H1 (cell line): ENCODE measurements around the gene ACAP2. TPM values are rescaled to one million over a fixed set of nuclear protein-coding genes. Genes with fewer than 3 reads are reported as not detected.

Source experiments
- CTCF ChIA-PET: fragments of 300-600 bp; sonication (Branson Sonifier 250); formaldehyde crosslinking; loops from one replicate; lab custom pipeline; 2021; ENCODE audit not compliant: partially characterized antibody; lab: Charles Lee
- POLR2A ChIA-PET: fragments of 300-600 bp; sonication (Branson Sonifier 250); formaldehyde crosslinking; loops from one replicate; lab custom pipeline; 2021; ENCODE audit warnings: inconsistent platforms; ENCODE audit not compliant: partially characterized antibody; lab: Charles Lee
- DNase-seq, 2 experiments: peaks; one replicate each; pipeline versions ENCODE4 v3.0.0 to v3.0.0-alpha.2; 2010 to 2022; ENCODE audit warnings: low spot score in 2 of 2, low read depth in 1 of 2, mixed read lengths in 1 of 2
- FAIRE-seq: peaks from 2 replicates; lab custom pipeline; 2011; peaks lifted over from hg19 to GRCh38; lab: Jason Lieb, UNC
- H2AFZ ChIP-seq: 2 replicates; pipeline ENCODE4 v1.8.1; 2012; ENCODE audit warnings: low read length, inconsistent platforms
- H2AK5ac ChIP-seq: 2 replicates; pipeline ENCODE4 v1.6.1; 2013; ENCODE audit warnings: low read depth, low read length
- H2BK120ac ChIP-seq: replicated peaks from 2 replicates; pipeline ENCODE3; 2013; ENCODE audit warnings: low read depth, low read length, inconsistent platforms
- H2BK12ac ChIP-seq: 2 replicates; pipeline ENCODE4 v1.6.1; 2013; ENCODE audit warnings: low read depth, low read length
- H2BK15ac ChIP-seq: 2 replicates; pipeline ENCODE4 v1.6.1; 2013; ENCODE audit warnings: low read length
- H2BK20ac ChIP-seq: 2 replicates; pipeline ENCODE4 v1.6.1; 2013; ENCODE audit warnings: low read length
- H2BK5ac ChIP-seq: 2 replicates; pipeline ENCODE4 v1.6.1; 2013; ENCODE audit warnings: low read depth, low read length
- H3K14ac ChIP-seq: 2 replicates; pipeline ENCODE4 v1.6.1; 2013; ENCODE audit warnings: inconsistent platforms; ENCODE audit not compliant: insufficient read length
- H3K18ac ChIP-seq: 2 replicates; pipeline ENCODE4 v1.6.1; 2013; ENCODE audit warnings: low read length; ENCODE audit errors: extremely low read depth
- H3K23ac ChIP-seq: 2 replicates; pipeline ENCODE4 v1.6.1; 2013; ENCODE audit warnings: inconsistent platforms; ENCODE audit not compliant: insufficient read length
- H3K23me2 ChIP-seq: 2 replicates; pipeline ENCODE4 v1.6.1; 2013; ENCODE audit warnings: low read depth, low read length
- H3K27ac ChIP-seq: 2 replicates; pipeline ENCODE4 v1.6.1; 2011; ENCODE audit warnings: low read depth, low read length, inconsistent platforms
- H3K27me3 ChIP-seq, 4 experiments: replicated peaks in 1 of 4; 1 replicate in 1 of 4; 2 replicates in 3 of 4; pipeline versions ENCODE4 v1.6.1 to v1.8.1; 2011 to 2013; ENCODE audit warnings: low read length in 3 of 4, mild to moderate bottlenecking in 3 of 4, inconsistent platforms in 2 of 4, mixed read lengths in 2 of 4, moderate library complexity in 1 of 4; ENCODE audit not compliant: control insufficient read depth in 3 of 4, insufficient read depth in 3 of 4; ENCODE audit errors: extremely low read depth in 1 of 4
- H3K36me3 ChIP-seq, 4 experiments: 2 replicates each; pipeline versions ENCODE4 v1.6.1 to v1.8.1; 2011 to 2013; ENCODE audit warnings: mild to moderate bottlenecking in 4 of 4, low read length in 3 of 4, moderate library complexity in 2 of 4, control low read depth in 1 of 4, inconsistent platforms in 1 of 4; ENCODE audit not compliant: insufficient read depth in 4 of 4, control insufficient read depth in 2 of 4
- H3K4ac ChIP-seq: replicated peaks from 2 replicates; pipeline ENCODE3; 2013; ENCODE audit warnings: low read length, low read depth, mixed read lengths, inconsistent platforms; ENCODE audit not compliant: insufficient read length
- H3K4me1 ChIP-seq, 4 experiments: replicated peaks in 1 of 4; 1 replicate in 1 of 4; 2 replicates in 3 of 4; pipeline versions ENCODE4 v1.6.1 to v1.8.1; 2011 to 2013; ENCODE audit warnings: low read length in 3 of 4, inconsistent platforms in 2 of 4, mixed read lengths in 1 of 4; ENCODE audit not compliant: insufficient read depth in 4 of 4, control insufficient read depth in 3 of 4
- H3K4me2 ChIP-seq, 2 experiments: 2 replicates each; pipeline versions ENCODE4 v1.6.1 to v1.8.1; 2011 to 2013; ENCODE audit warnings: low read depth in 2 of 2, low read length in 2 of 2, control low read depth in 1 of 2, inconsistent platforms in 1 of 2, mild to moderate bottlenecking in 1 of 2; ENCODE audit not compliant: insufficient read depth in 1 of 2
- H3K4me3 ChIP-seq, 4 experiments: fragments of 200-600, 300-600 bp in 1 of 4; sonication (generic), shearing (Covaris generic), sonication (Bioruptor Twin) in 1 of 4; 2 replicates each; pipeline versions ENCODE4 v1.5.1 to v1.8.1; 2011 to 2016; ENCODE audit warnings: low read length in 4 of 4, low read depth in 3 of 4, control low read depth in 2 of 4, inconsistent platforms in 2 of 4, mild to moderate bottlenecking in 2 of 4, mixed read lengths in 1 of 4, moderate library complexity in 1 of 4; ENCODE audit not compliant: insufficient read depth in 2 of 4; ENCODE audit errors: extremely low read depth in 1 of 4
- H3K56ac ChIP-seq: replicated peaks from 2 replicates; pipeline ENCODE3; 2013; ENCODE audit warnings: low read depth, mild to moderate bottlenecking, mixed read lengths, low read length, inconsistent platforms; ENCODE audit not compliant: insufficient read length
- H3K79me1 ChIP-seq: 2 replicates; pipeline ENCODE4 v1.6.1; 2013; ENCODE audit warnings: low read depth, low read length, control low read depth
- H3K79me2 ChIP-seq, 2 experiments: 2 replicates each; pipeline versions ENCODE4 v1.6.1 to v1.8.1; 2012 to 2013; ENCODE audit warnings: low read length in 2 of 2, mild to moderate bottlenecking in 2 of 2, inconsistent platforms in 1 of 2; ENCODE audit not compliant: insufficient read depth in 2 of 2, control insufficient read depth in 1 of 2
- H3K9ac ChIP-seq, 4 experiments: replicated peaks in 1 of 4; 1 replicate in 1 of 4; 2 replicates in 3 of 4; pipeline versions ENCODE4 v1.6.1 to v1.8.1; 2011 to 2013; ENCODE audit warnings: low read depth in 3 of 4, low read length in 3 of 4, control low read depth in 2 of 4, mild to moderate bottlenecking in 2 of 4, moderate library complexity in 2 of 4, inconsistent platforms in 1 of 4; ENCODE audit errors: extremely low read depth in 1 of 4
- H3K9me3 ChIP-seq, 2 experiments: 2 replicates each; pipeline versions ENCODE4 v1.6.1 to v1.8.1; 2012 to 2013; ENCODE audit warnings: mild to moderate bottlenecking in 2 of 2, moderate library complexity in 2 of 2, control low read depth in 1 of 2, inconsistent platforms in 1 of 2, low read depth in 1 of 2, low read length in 1 of 2, mixed read lengths in 1 of 2; ENCODE audit not compliant: insufficient read depth in 2 of 2
- H4K20me1 ChIP-seq, 2 experiments: replicated peaks in 1 of 2; 2 replicates each; pipeline versions ENCODE3 to v1.8.1; 2011 to 2013; ENCODE audit warnings: inconsistent platforms in 2 of 2, low read length in 2 of 2, mild to moderate bottlenecking in 1 of 2; ENCODE audit not compliant: insufficient read depth in 2 of 2, control insufficient read depth in 1 of 2
- H4K5ac ChIP-seq: 2 replicates; pipeline ENCODE4 v1.6.1; 2013; ENCODE audit warnings: low read length, low read depth, mixed read lengths, inconsistent platforms; ENCODE audit not compliant: insufficient read length
- H4K8ac ChIP-seq: 2 replicates; pipeline ENCODE4 v1.8.0; 2013; ENCODE audit warnings: mild to moderate bottlenecking, moderate library complexity, low read length, inconsistent platforms; ENCODE audit not compliant: insufficient read depth; ENCODE audit errors: extremely low read depth
- H4K91ac ChIP-seq: replicated peaks from 2 replicates; pipeline ENCODE3; 2013; ENCODE audit warnings: low read length, mixed read lengths, inconsistent platforms; ENCODE audit not compliant: insufficient read length
- CHD1 ChIP-seq: IDR thresholded peaks from 2 replicates; pipeline ENCODE4 v1.6.1; 2012; ENCODE audit warnings: low read depth, low read length, improper control_type of control experiment
- CTBP2 ChIP-seq: IDR thresholded peaks from 2 replicates; pipeline ENCODE4 v1.7.0; 2011; ENCODE audit warnings: borderline replicate concordance, mild to moderate bottlenecking, moderate library complexity, mixed read lengths, low read length; ENCODE audit not compliant: insufficient read depth, insufficient read length
- CTCF ChIP-seq, 3 experiments: IDR thresholded peaks; 1 replicate in 2 of 3; 2 replicates in 1 of 3; pipeline versions ENCODE4 v1.5.1 to v1.6.1; 2011; ENCODE audit warnings: low read length in 3 of 3, mild to moderate bottlenecking in 3 of 3, inconsistent platforms in 2 of 3, low read depth in 1 of 3, moderate library complexity in 1 of 3; ENCODE audit not compliant: insufficient read depth in 1 of 3; ENCODE audit errors: control extremely low read depth in 1 of 3
- GABPA ChIP-seq: IDR thresholded peaks from 2 replicates; pipeline ENCODE4 v1.6.1; 2011; ENCODE audit warnings: mild to moderate bottlenecking, low read length, moderate library complexity, borderline replicate concordance; ENCODE audit not compliant: insufficient read depth
- KDM1A ChIP-seq: fragments of 200-600, 300-600 bp; sonication (generic); IDR thresholded peaks from 2 replicates; pipeline ENCODE4 v1.7.1; 2016; ENCODE audit warnings: mild to moderate bottlenecking, low read length, borderline replicate concordance
- KDM4A ChIP-seq: IDR thresholded peaks from one replicate; pipeline ENCODE4 v1.7.1; 2012; ENCODE audit warnings: low read depth, mild to moderate bottlenecking, moderate library complexity, low read length, inconsistent platforms; ENCODE audit not compliant: severe bottlenecking
- MAFK ChIP-seq: IDR thresholded peaks from 2 replicates; pipeline ENCODE4 v1.6.1; 2012; ENCODE audit warnings: low read depth, mild to moderate bottlenecking, improper control_type of control experiment, low read length
- NRF1 ChIP-seq: IDR thresholded peaks from 2 replicates; pipeline ENCODE4 v1.6.1; 2011; ENCODE audit warnings: mild to moderate bottlenecking, low read depth, low read length, improper control_type of control experiment
- PHF8 ChIP-seq: fragments of 200-600 bp; sonication (generic); conservative IDR thresholded peaks from 2 replicates; pipeline ENCODE4 v1.7.1; 2012; ENCODE audit warnings: low read depth, mild to moderate bottlenecking, inconsistent platforms, low read length, moderate library complexity
- POLR2AphosphoS5 ChIP-seq: IDR thresholded peaks from 2 replicates; pipeline ENCODE4 v1.6.1; 2011; ENCODE audit warnings: low read depth, low read length
- SIX5 ChIP-seq: IDR thresholded peaks from 2 replicates; pipeline ENCODE4 v1.6.1; 2011; ENCODE audit warnings: mild to moderate bottlenecking, low read depth, low read length
- WGBS, 2 experiments: shearing (Covaris generic) in 1 of 2; methylation state at CpG; one replicate each; pipeline versions ENCODE4 v1.1.6 to v1.1.7; 2013 to 2015; ENCODE audit warnings: low lambda C conversion rate in 2 of 2, mixed read lengths in 2 of 2, inconsistent platforms in 1 of 2, low coverage in 1 of 2, missing lambda C conversion rate in 1 of 2; ENCODE audit not compliant: insufficient replicate concordance in 2 of 2, insufficient coverage in 1 of 2, insufficient read length in 1 of 2; ENCODE audit errors: extremely low coverage in 1 of 2, missing lambda C conversion rate in 1 of 2; 5-methylcytosine and 5-hydroxymethylcytosine counted together
- polyA plus RNA-seq, 7 experiments: library from polyadenylated mRNA; depleted of rRNA in 3 of 7; stranded (reverse) in 5 of 7; unstranded in 2 of 7; fragments of >200 nt in 5 of 7; fragments of 200-250 nt in 2 of 7; gene quantifications; 1 replicate in 5 of 7; 2 replicates in 1 of 7; 4 replicates in 1 of 7; pipeline versions ENCODE4 v1.2.1 to v1.2.3, GENCODE V29; 2011 to 2013; ENCODE audit warnings: missing spikeins in 2 of 7, mixed read lengths in 2 of 7
- total RNA-seq: library from RNA; stranded (reverse); fragmentation: NEBNext Ultra II Directional; extraction: Animal tissue kit (Norgen Biotek cat#: 25700); gene quantifications from 2 replicates; pipeline ENCODE4 v1.2.1, GENCODE V29; 2021

Gene ACAP2
- total and polyA plus RNA-seq, 2 of the 8 experiments (the other 6 are each of a cell fraction or from before 2014, with no cell fraction given), result 7.7 to 37.3 TPM

GRCh38 chr3:195410546-195410945 is 32.3 kb downstream of the ACAP2 start:
- Histone ChIP-seq H3K79me2 (peaks cover 0 to 48% of the 10 kb centered on the region in 2 experiments; a peak in 2 of 4 replicates), H3K4me1 (no peaks in the 10 kb centered on the region), H3K9ac (no peak overlapping the region), H3K4me3 (no peak overlapping the region), H3K56ac (no peak overlapping the region), H2BK5ac (no peak overlapping the region), H3K27ac (no peak overlapping the region), H3K23ac (no peak overlapping the region), H3K23me2 (no peaks in the 10 kb centered on the region), H2BK120ac (no peak overlapping the region), H3K9me3 (no peaks in the 10 kb centered on the region), H3K14ac (no peak overlapping the region), H2AFZ (no peak overlapping the region), H3K4ac (no peak overlapping the region), H3K18ac (no peak overlapping the region), H3K27me3 (no peaks in the 10 kb centered on the region), H2BK15ac (no peak overlapping the region), H4K8ac (no peak overlapping the region), H2BK20ac (no peak overlapping the region), H4K20me1 (no peaks in the 10 kb centered on the region), H4K5ac (no peak overlapping the region), H3K36me3 (no peaks in the 10 kb centered on the region), H3K79me1 (no peaks in the 10 kb centered on the region), H2BK12ac (no peak overlapping the region), H3K4me2 (no peak overlapping the region), H4K91ac (no peak overlapping the region), H2AK5ac (no peak overlapping the region)
- FAIRE-seq (no peak), DNase-seq (no peak)
- POLR2A ChIA-PET, result no interaction called here
- CTCF ChIA-PET, result no interaction called here
- 99% methylated on average over 4 of the region's 4 CpGs; no CpG with 5 or more reads in 1 of the 2 experiments for WGBS, 2 experiments
- TF ChIP-seq NRF1 (no peak), KDM4A (no peak), CTCF (IDR thresholded peaks at IDR 0.05; ENCODE audit: control extremely low read depth in 1 of 3, insufficient read depth in 1 of 3, low read depth in 1 of 3, low read length in 3 of 3) (no peak), GABPA (no peak), CTBP2 (no peak), CHD1 (no peak), KDM1A (no peak), MAFK (no peak), PHF8 (no peak), POLR2AphosphoS5 (no peak), SIX5 (no peak)
